DMS153 (cell line): Measurements from ENCODE around the gene RALGAPA1.
"Not testable (repeated sequence)": the region's sequence is repeated elsewhere in the genome, so short reads cannot be mapped to it uniquely, and the experiment has no call there.

Source experiments
- DNase-seq: peaks from one replicate; lab custom pipeline; 2025; lab: John Stamatoyannopoulos, UW

RALGAPA1 gene

GRCh38 chr14:35626947-35627346 is 182.1 kb downstream of the RALGAPA1 start:
- DNase-seq: not testable (repeated sequence)

GRCh38 chr14:35621996-35622395 is 187.1 kb downstream of the RALGAPA1 start:
- DNase-seq: not testable (repeated sequence)

GRCh38 chr14:35619998-35620397 is 189.1 kb downstream of the RALGAPA1 start:
- not testable (repeated sequence) for DNase-seq

GRCh38 chr14:35619461-35619860 is 189.6 kb downstream of the RALGAPA1 start:
- not testable (repeated sequence) for DNase-seq

GRCh38 chr14:35617500-35617899 is 191.6 kb downstream of the RALGAPA1 start:
- DNase-seq: no peak

GRCh38 chr14:35607380-35607779 is 201.7 kb downstream of the RALGAPA1 start:
- DNase-seq: no peak

GRCh38 chr14:35600253-35600652 is 208.8 kb downstream of the RALGAPA1 start:
- DNase-seq: no peak

GRCh38 chr14:35594616-35595015 is 214.5 kb downstream of the RALGAPA1 start:
- DNase-seq: no peak

- not testable (repeated sequence) for DNase-seq
Observed at GRCh38 chr14:35587373-35587772, 221.7 kb downstream of the RALGAPA1 start.

- no peak for DNase-seq
Observed at GRCh38 chr14:35578639-35579038, 230.5 kb downstream of the RALGAPA1 start.

GRCh38 chr14:35578135-35578534 is 231.0 kb downstream of the RALGAPA1 start:
- DNase-seq: no peak

- no peak for DNase-seq
Observed at GRCh38 chr14:35576856-35577255, 232.2 kb downstream of the RALGAPA1 start.

- no peak for DNase-seq
Observed at GRCh38 chr14:35576260-35576659, 232.8 kb downstream of the RALGAPA1 start.

- no peak for DNase-seq
Observed at GRCh38 chr14:35573911-35574310, 235.2 kb downstream of the RALGAPA1 start.

GRCh38 chr14:35571598-35571997 is 237.5 kb downstream of the RALGAPA1 start:
- no peak for DNase-seq

- DNase-seq: no peak
Observed at GRCh38 chr14:35565871-35566464, 243.1 kb downstream of the RALGAPA1 start.

GRCh38 chr14:35558680-35559079 is 250.4 kb downstream of the RALGAPA1 start:
- DNase-seq: no peak

GRCh38 chr14:35557221-35557747 is 251.8 kb downstream of the RALGAPA1 start:
- DNase-seq: no peak

GRCh38 chr14:35556548-35556947 is 252.5 kb downstream of the RALGAPA1 start:
- DNase-seq: no peak

- no peak for DNase-seq
Observed at GRCh38 chr14:35553808-35554207, 255.3 kb downstream of the RALGAPA1 start.

- DNase-seq: no peak
Observed at GRCh38 chr14:35551081-35551480, 258.0 kb downstream of the RALGAPA1 start.

- DNase-seq: no peak
Observed at GRCh38 chr14:35549551-35549950, 259.5 kb downstream of the RALGAPA1 start.

- DNase-seq: no peak
Observed at GRCh38 chr14:35543006-35543405, 266.1 kb downstream of the RALGAPA1 start.

- DNase-seq: no peak
Observed at GRCh38 chr14:35539969-35540368, 269.1 kb downstream of the RALGAPA1 start.
